Activated CD4-positive, alpha-beta T cell treated with anti-CD3 and anti-CD28 coated beads, Interleukin-2, amount 10 ng/mL, durations not matched to agents 24 days and 14 days (primary cell): ENCODE data around the gene RAB9A. TPM values are rescaled to one million over a fixed set of nuclear protein-coding genes. Genes with fewer than 3 reads are reported as not detected.
"Not testable (repeated sequence)": the region's sequence is repeated elsewhere in the genome, so short reads cannot be mapped to it uniquely, and the experiment has no call there.

Experiments
- DNase-seq: peaks from one replicate; pipeline ENCODE4 v3.0.0; 2022
- H3K27ac Mint-ChIP-seq: one replicate; pipeline ENCODE4 v1.8.0; 2022; ENCODE audit warnings: mild to moderate bottlenecking, mixed read lengths
- H3K27me3 Mint-ChIP-seq: one replicate; pipeline ENCODE4 v1.8.0; 2022; ENCODE audit warnings: mixed read lengths
- H3K36me3 Mint-ChIP-seq: one replicate; pipeline ENCODE4 v1.8.0; 2022; ENCODE audit warnings: low read depth, mild to moderate bottlenecking, mixed read lengths
- H3K4me1 Mint-ChIP-seq: one replicate; pipeline ENCODE4 v1.8.0; 2021; ENCODE audit warnings: mixed read lengths
- H3K4me3 Mint-ChIP-seq: one replicate; pipeline ENCODE4 v1.8.0; 2022; ENCODE audit warnings: mild to moderate bottlenecking, moderate library complexity, mixed read lengths
- H3K9me3 Mint-ChIP-seq: one replicate; pipeline ENCODE4 v1.8.0; 2021; ENCODE audit warnings: mixed read lengths
- intact Hi-C: fragments of 100-400 bp; cut with micrococcal nuclease; formaldehyde crosslinking; loops from one replicate; pipeline ENCODE4 v1.15.1; 2023
- total RNA-seq: library from RNA; stranded (reverse); gene quantifications from 2 replicates; pipeline ENCODE4 v1.2.3, GENCODE V29; 2022

Gene RAB9A, protein sequence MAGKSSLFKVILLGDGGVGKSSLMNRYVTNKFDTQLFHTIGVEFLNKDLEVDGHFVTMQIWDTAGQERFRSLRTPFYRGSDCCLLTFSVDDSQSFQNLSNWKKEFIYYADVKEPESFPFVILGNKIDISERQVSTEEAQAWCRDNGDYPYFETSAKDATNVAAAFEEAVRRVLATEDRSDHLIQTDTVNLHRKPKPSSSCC
- total RNA-seq: 9.2 and 10.8 TPM in 2 replicates

DNA sequence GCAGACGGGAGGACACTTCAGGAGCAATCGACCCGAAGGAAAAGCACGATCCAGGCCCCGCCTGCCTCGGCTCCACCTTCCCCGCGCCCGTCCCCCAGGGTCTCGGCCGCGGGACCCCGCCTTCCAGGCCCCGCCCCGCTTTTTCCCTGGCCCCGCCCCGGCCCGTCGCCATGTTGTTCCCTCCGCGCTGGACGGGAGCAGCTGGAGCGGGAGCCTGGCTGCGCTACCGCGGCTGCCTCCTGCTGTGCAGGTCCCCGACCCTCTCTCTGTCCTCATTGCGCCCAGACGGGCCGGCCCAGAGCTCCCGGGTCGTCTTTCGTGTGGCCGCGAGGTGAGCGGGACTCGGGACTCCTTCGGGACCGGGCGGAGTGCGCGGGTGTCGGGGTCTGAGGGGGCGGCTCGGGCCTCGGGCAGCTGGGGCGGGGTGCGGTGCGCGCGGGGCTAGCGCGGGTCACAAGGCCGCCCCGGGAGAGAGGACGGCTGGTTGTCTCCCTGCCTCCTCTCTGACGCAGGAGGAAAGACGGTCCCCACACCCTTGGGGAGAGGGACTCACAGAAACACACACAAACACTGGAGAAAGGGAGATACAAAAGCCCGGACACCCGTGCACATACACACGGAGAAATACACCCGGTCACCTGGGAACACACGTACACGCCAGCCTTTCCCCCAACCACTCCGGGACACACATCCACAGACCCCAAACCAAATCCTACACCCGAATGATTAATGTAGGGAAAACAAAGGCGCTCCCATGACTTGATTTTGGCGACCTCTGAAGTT is at the start of gene RAB9A:
RAB9A (plus strand) TSS at position 171 of the 783 bp plus-strand sequence. CDS start 19,619 bp downstream, outside the sequence.
- H3K9me3 Mint-ChIP-seq: no peaks in the 10 kb centered on the region
- H3K4me1 Mint-ChIP-seq: peaks cover 35% of the 10 kb centered on the region
- H3K27ac Mint-ChIP-seq: peak within 1 kb of the TSS; percentile 93
- peak; percentile 95 for DNase-seq
- no peaks in the 10 kb centered on the region for H3K27me3 Mint-ChIP-seq
- intact Hi-C loops: loop anchor here (1.0 kb wide), 3 partner anchors 20 to 45 kb away; partner anchors contain the start of genes OFD1 and TRAPPC2
- H3K4me3 Mint-ChIP-seq: peak within 1 kb of the TSS; percentile 87
- peaks cover 4% of the 10 kb centered on the region for H3K36me3 Mint-ChIP-seq

DNA sequence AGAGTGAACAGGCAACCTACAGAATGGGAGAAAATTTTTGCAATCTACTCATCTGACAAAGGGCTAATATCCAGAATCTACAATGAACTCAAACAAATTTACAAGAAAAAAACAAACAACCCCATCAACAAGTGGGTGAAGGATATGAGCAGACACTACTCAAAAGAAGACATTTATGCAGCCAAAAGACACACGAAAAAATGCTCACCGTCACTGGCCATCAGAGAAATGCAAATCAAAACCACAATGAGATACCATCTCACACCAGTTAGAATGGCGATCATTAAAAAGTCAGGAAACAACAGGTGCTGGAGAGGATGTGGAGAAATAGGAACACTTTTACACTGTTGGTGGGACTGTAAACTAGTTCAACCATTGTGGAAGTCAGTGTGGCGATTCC is 47.2 kb upstream of the RAB9A start:
- H3K36me3 Mint-ChIP-seq, DNase-seq, H3K27ac Mint-ChIP-seq, H3K27me3 Mint-ChIP-seq, H3K9me3 Mint-ChIP-seq, H3K4me1 Mint-ChIP-seq, H3K4me3 Mint-ChIP-seq, intact Hi-C loops: not testable (repeated sequence)

DNA sequence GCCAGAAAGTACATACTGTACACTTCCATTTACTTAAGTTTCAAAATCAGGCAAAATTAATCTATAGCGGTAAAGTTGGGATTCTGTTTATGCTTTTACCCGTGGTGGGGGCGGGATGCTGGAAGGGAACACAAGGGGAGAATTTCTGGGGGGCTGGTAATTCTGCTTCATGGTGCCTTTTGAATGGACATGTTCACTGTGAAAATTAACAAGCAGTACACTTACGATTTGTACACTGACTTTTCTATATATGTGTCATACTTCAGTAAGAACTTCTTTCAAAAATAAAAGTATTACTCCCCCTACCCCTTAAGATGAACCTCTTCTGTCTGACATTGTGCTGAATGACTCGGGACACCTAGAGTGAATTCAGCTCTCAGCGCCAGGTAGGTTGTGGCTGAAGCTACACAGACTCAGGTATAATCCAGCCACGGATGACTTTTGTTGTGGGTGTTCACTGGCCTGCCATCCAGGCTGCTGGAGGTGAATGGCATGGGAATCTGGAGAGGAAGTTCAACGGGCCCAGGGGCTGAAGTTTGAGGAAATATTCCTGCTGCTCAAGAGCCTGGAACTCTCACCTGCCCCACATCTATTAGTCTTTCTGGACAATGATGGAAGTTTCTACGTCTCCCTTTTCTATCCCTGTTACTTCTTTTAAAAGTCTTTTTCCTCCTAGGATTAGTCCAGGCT is 43.3 kb upstream of the RAB9A start:
- Mint-ChIP-seq H3K9me3 (no peaks in the 10 kb centered on the region), H3K27me3 (no peaks in the 10 kb centered on the region), H3K27ac (no peak overlapping the region), H3K4me3 (no peak overlapping the region), H3K36me3 (no peaks in the 10 kb centered on the region), H3K4me1 (peaks cover 11% of the 10 kb centered on the region)
- intact Hi-C loops: no loop called here
- DNase-seq: no peak

DNA sequence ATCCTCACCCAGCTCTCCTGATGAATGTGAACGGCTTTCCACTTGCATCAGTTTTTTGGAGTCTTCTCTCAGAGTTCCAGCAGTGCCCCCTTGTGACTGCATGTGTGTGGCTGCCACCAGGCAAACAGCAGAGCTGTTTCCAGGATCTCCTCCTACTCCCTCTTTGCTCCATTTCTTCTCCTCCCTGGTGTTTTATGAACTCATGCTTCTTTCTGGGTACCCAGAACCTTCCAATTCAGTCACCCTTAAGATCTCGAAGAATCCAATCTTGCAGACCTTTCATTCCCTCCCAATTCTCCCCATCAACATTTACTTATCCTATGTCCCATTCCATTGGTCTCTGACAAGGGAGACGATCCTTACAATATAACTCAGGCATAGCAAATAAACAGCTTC is 42.8 kb upstream of the RAB9A start:
- no peak overlapping the region for H3K4me3 Mint-ChIP-seq
- H3K36me3 Mint-ChIP-seq: no peaks in the 10 kb centered on the region
- H3K27ac Mint-ChIP-seq: no peak overlapping the region
- intact Hi-C loops: no loop called here
- H3K4me1 Mint-ChIP-seq: peaks cover 11% of the 10 kb centered on the region
- peak; percentile 79 for DNase-seq
- H3K27me3 Mint-ChIP-seq: no peaks in the 10 kb centered on the region
- H3K9me3 Mint-ChIP-seq: no peaks in the 10 kb centered on the region

DNA sequence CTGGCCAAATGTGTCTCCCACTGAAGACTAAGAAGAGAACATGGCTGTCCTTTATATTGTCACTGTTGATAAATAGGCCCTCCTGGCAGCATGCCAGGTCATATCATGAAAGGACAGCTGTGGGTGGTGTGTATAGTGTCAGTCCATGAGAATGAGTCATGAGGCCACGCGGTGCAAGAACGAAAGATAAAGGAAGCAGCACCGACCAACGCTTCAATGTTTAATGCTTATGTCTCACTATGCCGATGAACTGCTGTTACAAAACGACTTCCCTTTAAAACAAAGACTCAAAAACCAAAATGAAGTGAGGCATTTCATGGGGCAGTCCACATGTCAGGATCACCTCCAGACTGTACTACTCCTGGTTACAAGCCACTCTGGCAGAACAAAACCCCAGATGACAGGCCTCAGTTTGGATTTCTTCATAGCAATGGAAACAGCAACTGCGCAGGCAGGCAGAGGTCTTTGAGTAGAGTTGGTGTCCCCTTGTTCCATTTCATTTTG is 41.2 kb upstream of the RAB9A start:
- H3K27me3 Mint-ChIP-seq: no peaks in the 10 kb centered on the region
- H3K27ac Mint-ChIP-seq: peak overlapping the region; percentile 88
- no peaks in the 10 kb centered on the region for H3K9me3 Mint-ChIP-seq
- intact Hi-C loops: loop anchor here (1.0 kb wide), 1 partner anchor 141 kb away; no protein-coding TSS in a partner anchor
- peak; percentile 69 for DNase-seq
- peak overlapping the region; percentile 26 for H3K4me3 Mint-ChIP-seq
- peaks cover 14% of the 10 kb centered on the region for H3K4me1 Mint-ChIP-seq
- no peaks in the 10 kb centered on the region for H3K36me3 Mint-ChIP-seq

DNA sequence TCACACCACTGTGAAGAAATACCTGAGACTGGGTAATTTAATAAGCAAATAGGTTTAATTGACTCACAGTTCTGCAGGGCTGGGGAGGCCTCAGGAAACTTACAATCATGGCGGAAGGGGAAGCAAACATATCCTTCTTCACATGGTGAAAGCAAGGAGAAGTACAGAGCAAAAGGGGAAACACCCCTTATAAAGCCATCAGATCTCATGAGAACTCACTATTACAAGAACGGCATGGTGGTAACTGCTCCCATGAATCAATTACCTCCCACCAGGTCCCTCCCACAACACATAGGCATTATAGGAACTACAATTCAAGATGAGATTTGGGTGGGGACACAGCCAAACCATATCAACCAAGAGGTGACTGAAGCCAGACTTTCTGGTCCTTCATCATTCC is 40.6 kb upstream of the RAB9A start:
- H3K4me1 Mint-ChIP-seq: peaks cover 14% of the 10 kb centered on the region
- H3K9me3 Mint-ChIP-seq, H3K4me3 Mint-ChIP-seq, H3K27me3 Mint-ChIP-seq, H3K36me3 Mint-ChIP-seq, DNase-seq, intact Hi-C loops: not testable (repeated sequence)
- H3K27ac Mint-ChIP-seq: peak overlapping the region; percentile 88

DNA sequence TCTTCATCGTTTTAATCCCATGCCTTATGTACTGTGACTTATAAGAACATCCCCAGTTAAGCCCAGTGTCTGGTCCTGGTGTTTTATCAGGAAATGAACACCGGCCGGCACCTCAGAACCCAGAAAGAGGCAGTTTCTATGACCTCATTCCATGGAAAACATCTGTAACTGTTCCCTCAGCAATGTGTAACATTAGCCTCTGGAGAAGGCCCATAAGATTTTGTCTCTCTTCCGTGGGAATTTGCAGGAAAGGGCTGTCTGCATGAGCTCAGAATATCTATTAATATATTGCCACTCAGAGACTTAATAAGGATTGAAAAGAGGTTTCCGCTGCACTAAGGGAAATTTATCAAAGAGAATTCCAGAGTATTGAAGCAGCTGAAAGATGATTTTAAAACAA is 39.1 kb upstream of the RAB9A start:
- no peak for DNase-seq
- H3K4me1 Mint-ChIP-seq: peaks cover 17% of the 10 kb centered on the region
- H3K27me3 Mint-ChIP-seq: no peaks in the 10 kb centered on the region
- intact Hi-C loops: loop anchor here (5.0 kb wide), 1 partner anchor 78 kb away; no protein-coding TSS in a partner anchor
- H3K27ac Mint-ChIP-seq: no peak overlapping the region
- no peak overlapping the region for H3K4me3 Mint-ChIP-seq
- H3K9me3 Mint-ChIP-seq: no peaks in the 10 kb centered on the region
- no peaks in the 10 kb centered on the region for H3K36me3 Mint-ChIP-seq

DNA sequence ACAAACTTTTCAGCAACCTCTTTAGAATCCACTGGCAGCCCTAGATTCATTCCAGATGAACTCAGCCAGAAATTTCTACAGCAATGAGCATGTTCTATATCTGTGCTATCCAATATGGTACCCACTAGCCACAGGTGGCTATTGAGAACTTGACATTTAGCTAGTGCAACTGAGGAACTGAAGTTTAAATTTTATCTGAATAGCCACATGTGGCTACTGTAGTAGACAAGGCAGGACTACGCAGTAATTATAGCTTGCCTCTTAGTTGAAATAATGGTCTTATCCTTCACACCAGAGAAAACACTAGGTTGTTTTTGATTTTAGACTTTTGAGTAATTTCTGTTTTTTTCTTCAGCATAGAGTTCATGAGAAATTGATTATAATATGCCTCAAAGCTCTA is 38.6 kb upstream of the RAB9A start:
- no peaks in the 10 kb centered on the region for H3K9me3 Mint-ChIP-seq

DNA sequence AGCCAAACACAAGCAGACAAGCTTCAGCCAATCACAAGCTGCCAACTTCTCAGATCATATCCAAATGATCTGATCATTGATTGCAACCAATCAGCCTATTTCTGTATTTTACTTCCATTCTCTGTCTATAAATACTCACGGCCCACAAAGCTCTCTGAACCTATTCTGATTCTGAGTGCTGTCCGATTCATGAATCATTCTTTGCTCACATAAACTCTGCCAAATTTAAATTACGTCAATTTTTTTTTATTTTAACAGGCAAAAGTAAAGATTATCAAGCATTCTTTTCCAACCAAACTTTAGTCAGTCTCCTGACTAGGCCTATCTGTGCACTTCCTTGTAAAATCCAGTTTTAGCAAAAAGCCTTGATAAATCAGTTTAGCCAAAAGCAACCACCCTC is 37.8 kb upstream of the RAB9A start:
- Mint-ChIP-seq H3K36me3 (peaks cover 2% of the 10 kb centered on the region), H3K4me3 (no peak overlapping the region), H3K9me3 (no peaks in the 10 kb centered on the region), H3K27ac (no peak overlapping the region), H3K27me3 (no peaks in the 10 kb centered on the region), H3K4me1 (peaks cover 21% of the 10 kb centered on the region)
- intact Hi-C loops: loop anchor here (5.0 kb wide), 1 partner anchor 79 kb away; no protein-coding TSS in a partner anchor
- no peak for DNase-seq

More for the DNA sequence above, 38.6 kb upstream of the RAB9A start:
- DNase-seq: no peak
- H3K27me3 Mint-ChIP-seq: no peaks in the 10 kb centered on the region
- peaks cover 22% of the 10 kb centered on the region for H3K4me1 Mint-ChIP-seq
- no peak overlapping the region for H3K4me3 Mint-ChIP-seq
- intact Hi-C loops: loop anchor here (5.0 kb wide), 1 partner anchor 78 kb away; no protein-coding TSS in a partner anchor
- no peak overlapping the region for H3K27ac Mint-ChIP-seq
- peaks cover 2% of the 10 kb centered on the region for H3K36me3 Mint-ChIP-seq

DNA sequence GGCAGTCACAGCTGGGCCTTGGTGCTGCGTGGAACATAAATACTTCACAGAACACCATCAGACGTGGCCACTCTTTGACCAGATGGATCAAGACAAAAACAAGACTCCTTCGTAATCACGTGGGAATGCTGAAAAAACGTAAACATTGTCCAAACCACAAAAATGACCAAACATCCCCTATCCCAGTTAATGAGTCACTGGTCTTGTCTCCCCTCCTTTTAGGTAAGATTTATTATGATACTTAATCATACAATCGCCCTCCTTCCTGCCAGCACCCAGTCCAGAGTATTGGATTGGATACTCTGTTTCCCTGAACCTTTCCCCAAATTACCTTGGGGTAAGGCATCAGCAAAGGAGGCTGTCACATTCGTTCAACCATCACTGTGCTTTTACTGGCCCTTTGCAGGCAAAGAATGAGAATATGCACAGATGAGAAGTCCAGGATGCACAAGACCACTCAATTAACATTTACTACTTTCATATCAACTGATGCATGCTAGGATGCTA is 36.6 kb upstream of the RAB9A start:
- intact Hi-C loops: loop anchor here (2.0 to 5.0 kb wide), 4 partner anchors 16 to 560 kb away; no protein-coding TSS in a partner anchor
- H3K36me3 Mint-ChIP-seq: peaks cover 6% of the 10 kb centered on the region
- peak overlapping the region; percentile 90 for H3K4me3 Mint-ChIP-seq
- H3K27me3 Mint-ChIP-seq: no peaks in the 10 kb centered on the region
- peaks cover 17% of the 10 kb centered on the region for H3K4me1 Mint-ChIP-seq
- no peaks in the 10 kb centered on the region for H3K9me3 Mint-ChIP-seq
- DNase-seq: peak; percentile 58
- H3K27ac Mint-ChIP-seq: peak overlapping the region; percentile 94

DNA sequence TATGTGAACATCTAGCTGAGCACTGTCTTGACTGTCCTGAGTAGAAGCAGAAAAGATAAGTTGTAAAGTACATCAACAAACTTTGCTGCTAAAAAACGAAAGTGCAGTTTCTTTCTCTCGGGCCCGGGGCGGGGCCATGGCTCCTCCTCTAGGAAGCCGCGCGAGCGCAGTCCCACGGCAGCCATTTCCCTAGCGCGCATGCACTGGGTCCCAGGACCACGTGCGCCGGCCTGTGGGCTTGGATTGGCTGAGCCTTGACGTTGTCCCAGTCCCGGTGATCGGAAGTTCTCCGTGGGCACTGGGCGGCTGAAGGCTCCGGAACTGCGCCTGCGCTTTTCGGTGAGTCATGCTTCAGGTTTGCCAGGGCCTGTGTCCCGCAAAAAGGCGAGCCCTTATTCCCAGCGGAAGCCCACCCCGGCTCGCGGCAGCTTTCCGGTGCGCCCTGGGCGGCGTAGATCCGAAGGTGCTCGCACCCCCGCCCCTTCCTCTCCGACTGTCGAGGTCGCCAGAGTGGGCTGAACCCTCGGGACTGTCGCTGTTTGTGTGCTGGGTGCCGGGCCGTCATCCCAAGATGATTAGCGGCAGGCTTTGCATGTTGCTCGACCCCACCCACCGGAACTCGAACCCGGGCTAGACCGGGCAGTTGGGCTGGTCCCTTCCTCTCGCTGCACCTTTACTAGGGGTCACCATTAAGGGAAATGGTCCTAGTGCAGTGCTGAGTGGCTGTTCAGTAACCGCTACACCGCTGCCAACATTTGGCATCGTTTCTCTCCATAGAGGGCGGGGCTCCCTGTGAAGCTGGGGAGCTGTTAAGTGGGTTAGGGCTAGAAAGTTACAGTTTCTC is 35.9 kb upstream of the RAB9A start, which contains the start of gene TCEANC:
TCEANC (plus strand) TSS at position 292 of the 844 bp plus-strand sequence. CDS start 9,368 bp downstream, outside the sequence.
- intact Hi-C loops: loop anchor here (1.0 to 5.0 kb wide), 6 partner anchors 16 to 706 kb away; no protein-coding TSS in a partner anchor
- Mint-ChIP-seq H3K27ac (peak within 1 kb of the TSS; percentile 94), H3K4me3 (peak within 1 kb of the TSS; percentile 90), H3K4me1 (peaks cover 13% of the 10 kb centered on the region), H3K9me3 (no peaks in the 10 kb centered on the region), H3K36me3 (peaks cover 8% of the 10 kb centered on the region), H3K27me3 (no peaks in the 10 kb centered on the region)
- peak; percentile 97 for DNase-seq

DNA sequence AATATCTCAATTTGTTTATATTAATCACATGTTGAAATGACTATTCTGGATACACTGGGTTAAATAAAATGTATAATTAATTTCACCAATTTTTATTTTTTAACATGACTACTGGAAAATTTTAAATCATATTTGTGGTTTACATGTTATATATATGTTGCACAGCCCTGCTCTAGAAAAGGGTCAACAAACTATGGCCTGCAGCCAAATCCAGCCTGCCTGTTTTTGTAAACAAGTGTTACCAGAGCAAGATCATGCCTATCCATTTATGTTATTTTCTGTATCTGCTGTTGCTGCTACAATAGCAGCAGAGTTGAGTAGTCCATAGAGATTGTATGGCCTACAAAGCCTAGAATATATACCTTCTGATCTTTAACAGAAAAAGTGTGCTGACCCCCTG is 34.8 kb upstream of the RAB9A start:
- no peaks in the 10 kb centered on the region for H3K9me3 Mint-ChIP-seq
- H3K27me3 Mint-ChIP-seq: no peaks in the 10 kb centered on the region
- DNase-seq: no peak
- peaks cover 19% of the 10 kb centered on the region for H3K4me1 Mint-ChIP-seq
- peak overlapping the region; percentile 40 for H3K4me3 Mint-ChIP-seq
- H3K36me3 Mint-ChIP-seq: peaks cover 12% of the 10 kb centered on the region
- intact Hi-C loops: loop anchor here (5.0 kb wide), 1 partner anchor 82 kb away; no protein-coding TSS in a partner anchor
- H3K27ac Mint-ChIP-seq: peak overlapping the region; percentile 20
